ENCODE results near the gene FAM170B. TPM values are rescaled to one million over a fixed set of nuclear protein-coding genes. Genes with fewer than 3 reads are reported as not detected.

FAM170B gene
- total and polyA plus RNA-seq, 8 donors: not detected

DNA sequence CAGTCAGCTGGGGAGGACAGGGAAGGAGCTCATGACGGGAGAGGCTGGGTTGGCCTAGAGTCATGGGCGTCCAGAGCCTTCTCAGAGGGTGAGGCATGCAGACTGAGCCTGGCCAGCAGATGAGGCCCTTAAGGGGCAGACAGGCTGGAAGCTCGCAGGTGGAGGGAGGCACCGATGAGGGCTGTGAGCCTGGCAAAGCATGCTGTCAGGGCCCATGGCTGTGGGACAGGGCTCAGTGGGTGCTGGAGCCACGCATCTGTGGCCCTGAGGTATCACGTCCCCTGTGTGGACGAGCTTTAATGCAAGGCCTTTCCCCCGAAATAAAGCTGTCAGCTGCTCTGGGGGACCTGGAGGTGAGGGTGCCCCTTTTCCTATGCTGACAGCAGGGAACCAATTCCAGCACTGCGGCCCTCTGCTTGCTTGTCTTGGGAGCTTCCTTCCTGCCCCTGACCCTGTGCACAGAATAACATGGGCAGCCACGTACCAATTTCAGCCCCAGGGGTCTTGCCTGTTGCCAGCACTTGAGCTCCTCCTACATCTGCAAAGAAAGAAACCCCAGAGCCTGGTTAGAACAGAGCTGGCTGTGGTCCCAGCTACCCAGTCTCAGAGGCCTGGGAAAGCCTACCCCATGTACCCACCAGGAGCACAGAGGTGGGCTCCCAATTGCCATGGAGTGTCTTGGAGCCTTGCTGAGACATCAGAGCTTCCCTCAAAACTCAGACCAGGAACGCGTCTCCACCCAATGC lies 33.8 kb upstream of the FAM170B start:
- intact Hi-C loops (cut with DNase I; ENCODE audit: low total_unique reads): loop anchor here (10.0 kb wide), 1 partner anchor 183 kb away; no protein-coding TSS in a partner anchor

DNA sequence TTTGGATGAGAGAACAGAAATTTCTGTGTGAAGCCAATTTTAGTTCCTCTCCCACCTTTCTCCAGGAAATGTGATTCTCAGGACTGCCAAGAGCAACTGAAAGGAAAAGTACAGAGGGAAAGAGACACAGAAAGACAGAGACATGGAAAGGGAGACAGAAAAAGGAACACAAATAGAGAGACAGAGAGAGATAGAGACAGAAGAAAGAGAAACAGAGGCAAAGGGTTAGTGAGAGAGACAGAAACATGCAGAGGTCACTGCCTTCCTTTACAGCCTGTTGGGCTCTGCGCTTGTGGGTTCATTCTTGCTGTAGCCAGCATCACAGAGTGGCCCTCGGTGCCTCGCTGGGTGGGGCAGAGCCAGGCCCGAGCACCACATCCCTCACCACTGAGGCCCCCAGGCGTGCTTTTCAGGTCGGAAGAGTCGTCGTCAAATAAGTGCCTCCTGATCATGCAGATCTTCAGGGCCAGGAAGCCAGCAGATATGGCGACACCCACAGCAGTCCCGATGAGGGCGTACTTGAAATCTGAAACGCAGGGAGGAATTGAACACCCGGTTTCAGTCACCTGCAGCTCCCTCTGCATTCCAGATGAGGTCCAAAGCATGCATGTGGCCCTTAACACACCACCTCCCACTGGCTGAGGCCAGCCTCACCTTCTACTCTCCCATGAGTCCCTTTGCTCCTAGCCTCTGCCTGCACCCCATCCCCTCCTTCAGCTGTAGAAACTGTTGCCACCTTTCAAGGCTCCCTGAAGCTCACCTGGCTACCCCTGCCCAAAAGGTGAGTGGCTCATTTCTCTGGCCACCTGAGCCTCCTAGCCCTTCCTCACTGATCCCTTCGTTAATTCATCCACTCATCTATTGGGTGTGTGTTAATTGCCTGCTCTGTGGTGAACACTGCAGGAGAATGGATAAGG lies 32.9 kb upstream of the FAM170B start:
- H3K9me3 ChIP-seq: no peaks in the 10 kb centered on the region
- H3K4me3 ChIP-seq: no peak overlapping the region
- H3K4me1 ChIP-seq: no peaks in the 10 kb centered on the region
- WGBS, 5 donors: 73 to 83% (median 78%) methylated on average over 13 to 14 of the region's 14 CpGs
- no peak overlapping the region for H3K27ac ChIP-seq
- intact Hi-C loops (cut with DNase I; ENCODE audit: low total_unique reads): loop anchor here (10.0 kb wide), 1 partner anchor 182 kb away; no protein-coding TSS in a partner anchor
- H3K27me3 ChIP-seq: peaks cover 0 to 4% (median 0%) of the 10 kb centered on the region in 3 donors
- H3K36me3 ChIP-seq: peaks cover 0 to 14% (median 2%) of the 10 kb centered on the region in 4 donors
- TF ChIP-seq POLR2AphosphoS5 (IDR thresholded peaks at IDR 0.05) (no peak), POLR2A (IDR thresholded peaks at IDR 0.05) (no peak), EP300 (IDR thresholded peaks at IDR 0.05) (no peak)
- DNase-seq: no peak

More for the DNA sequence above, 33.8 kb upstream of the FAM170B start:
- TF ChIP-seq, protein P1, sequence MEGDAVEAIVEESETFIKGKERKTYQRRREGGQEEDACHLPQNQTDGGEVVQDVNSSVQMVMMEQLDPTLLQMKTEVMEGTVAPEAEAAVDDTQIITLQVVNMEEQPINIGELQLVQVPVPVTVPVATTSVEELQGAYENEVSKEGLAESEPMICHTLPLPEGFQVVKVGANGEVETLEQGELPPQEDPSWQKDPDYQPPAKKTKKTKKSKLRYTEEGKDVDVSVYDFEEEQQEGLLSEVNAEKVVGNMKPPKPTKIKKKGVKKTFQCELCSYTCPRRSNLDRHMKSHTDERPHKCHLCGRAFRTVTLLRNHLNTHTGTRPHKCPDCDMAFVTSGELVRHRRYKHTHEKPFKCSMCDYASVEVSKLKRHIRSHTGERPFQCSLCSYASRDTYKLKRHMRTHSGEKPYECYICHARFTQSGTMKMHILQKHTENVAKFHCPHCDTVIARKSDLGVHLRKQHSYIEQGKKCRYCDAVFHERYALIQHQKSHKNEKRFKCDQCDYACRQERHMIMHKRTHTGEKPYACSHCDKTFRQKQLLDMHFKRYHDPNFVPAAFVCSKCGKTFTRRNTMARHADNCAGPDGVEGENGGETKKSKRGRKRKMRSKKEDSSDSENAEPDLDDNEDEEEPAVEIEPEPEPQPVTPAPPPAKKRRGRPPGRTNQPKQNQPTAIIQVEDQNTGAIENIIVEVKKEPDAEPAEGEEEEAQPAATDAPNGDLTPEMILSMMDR (IDR thresholded peaks at IDR 0.05): no peak
- TF ChIP-seq EP300 (IDR thresholded peaks at IDR 0.05) (no peak), POLR2AphosphoS5 (IDR thresholded peaks at IDR 0.05) (no peak), POLR2A (IDR thresholded peaks at IDR 0.05) (no peak)
- Histone ChIP-seq H3K4me1 (no peaks in the 10 kb centered on the region), H3K36me3 (peaks cover 0 to 14% (median 2%) of the 10 kb centered on the region in 4 donors), H3K27ac (no peak overlapping the region), H3K27me3 (peaks cover 0 to 2% (median 0%) of the 10 kb centered on the region in 3 donors), H3K4me3 (no peak overlapping the region), H3K9me3 (no peaks in the 10 kb centered on the region)
- WGBS, 5 donors: 79 to 85% (median 84%) methylated on average over 6 to 12 of the region's 12 CpGs
- DNase-seq: no peak

DNA sequence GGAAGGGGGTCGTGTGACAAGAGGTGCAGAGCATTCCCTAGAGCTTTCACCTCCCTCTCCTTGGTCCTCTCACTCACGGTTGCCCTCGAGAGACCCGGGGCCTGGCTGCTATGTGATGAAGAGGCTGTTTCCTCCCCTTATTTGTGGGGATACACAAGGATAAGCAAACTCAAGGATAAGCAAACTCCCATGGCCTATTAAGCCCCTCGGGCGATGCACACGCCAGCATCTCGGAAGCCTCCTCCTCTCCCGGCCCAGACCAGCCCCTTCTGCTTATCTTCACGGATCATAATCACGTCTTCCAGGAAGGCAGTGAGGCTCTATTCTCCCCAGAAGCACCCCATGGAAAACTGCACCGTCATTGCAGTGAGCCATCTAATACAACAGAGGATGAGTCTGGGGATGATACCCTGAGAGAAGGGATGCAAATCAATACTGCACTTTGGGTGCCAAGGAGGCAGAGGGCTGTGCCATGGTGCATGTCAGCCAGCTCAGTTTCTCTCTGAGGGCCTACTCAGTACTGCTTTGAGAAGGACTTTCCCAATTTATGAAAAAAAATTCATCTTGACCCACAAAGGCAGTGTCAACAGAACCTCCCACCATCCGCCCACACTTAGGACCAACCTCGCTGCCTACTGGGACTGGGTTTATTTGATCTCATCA lies 32.1 kb upstream of the FAM170B start:
- 74 to 83% (median 80%) methylated on average over 14 of the region's 14 CpGs for WGBS, 5 donors
- DNase-seq: no peak
- no peaks in the 10 kb centered on the region for H3K4me1 ChIP-seq

DNA sequence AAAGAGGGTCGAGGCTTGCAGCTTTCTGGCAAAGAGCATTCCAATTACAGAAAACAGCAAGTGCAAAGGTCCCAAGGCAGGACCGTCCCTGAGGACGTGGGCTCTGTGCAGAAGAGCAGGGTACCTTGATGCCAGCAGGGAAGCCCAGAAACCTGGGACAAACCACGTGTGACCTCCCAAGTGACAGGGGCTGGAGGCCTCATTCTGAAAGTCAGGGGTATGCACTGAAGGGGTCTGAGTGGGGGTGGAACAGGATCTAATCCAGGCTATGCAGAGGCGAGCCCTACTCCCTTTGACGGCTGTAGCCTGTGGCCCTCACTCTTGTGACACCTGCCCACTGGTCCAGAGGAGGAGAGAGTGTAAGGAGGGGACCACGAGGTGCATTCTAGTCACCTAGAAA lies 31.4 kb upstream of the FAM170B start:
- Histone ChIP-seq H3K4me1 (no peaks in the 10 kb centered on the region), H3K27ac (no peak overlapping the region), H3K9me3 (no peaks in the 10 kb centered on the region), H3K27me3 (peaks cover 0 to 4% (median 0%) of the 10 kb centered on the region in 3 donors), H3K36me3 (peaks cover 0 to 14% (median 2%) of the 10 kb centered on the region in 4 donors), H3K4me3 (no peak overlapping the region)
- intact Hi-C loops (cut with DNase I; ENCODE audit: low total_unique reads): loop anchor here (10.0 kb wide), 1 partner anchor 180 kb away; no protein-coding TSS in a partner anchor
- WGBS, 5 donors: 64 to 79% (median 71%) methylated on average over 7 of the region's 7 CpGs
- TF ChIP-seq, protein P1 (IDR thresholded peaks at IDR 0.05): no peak
- DNase-seq: no peak

More for the DNA sequence above, 32.1 kb upstream of the FAM170B start:
- TF ChIP-seq POLR2A (IDR thresholded peaks at IDR 0.05): no peak
- TF ChIP-seq, protein P1 (IDR thresholded peaks at IDR 0.05): no peak
- TF ChIP-seq EP300 (IDR thresholded peaks at IDR 0.05): no peak
- no peak for TF ChIP-seq POLR2AphosphoS5 (IDR thresholded peaks at IDR 0.05)
- Histone ChIP-seq H3K27me3 (peaks cover 0 to 4% (median 0%) of the 10 kb centered on the region in 3 donors), H3K36me3 (peaks cover 0 to 14% (median 2%) of the 10 kb centered on the region in 4 donors), H3K4me3 (no peak overlapping the region), H3K27ac (no peak overlapping the region), H3K9me3 (no peaks in the 10 kb centered on the region)
- intact Hi-C loops (cut with DNase I; ENCODE audit: low total_unique reads): loop anchor here (10.0 kb wide), 1 partner anchor 181 kb away; no protein-coding TSS in a partner anchor
